ENCODE data around the gene CDC42BPB.

DNA sequence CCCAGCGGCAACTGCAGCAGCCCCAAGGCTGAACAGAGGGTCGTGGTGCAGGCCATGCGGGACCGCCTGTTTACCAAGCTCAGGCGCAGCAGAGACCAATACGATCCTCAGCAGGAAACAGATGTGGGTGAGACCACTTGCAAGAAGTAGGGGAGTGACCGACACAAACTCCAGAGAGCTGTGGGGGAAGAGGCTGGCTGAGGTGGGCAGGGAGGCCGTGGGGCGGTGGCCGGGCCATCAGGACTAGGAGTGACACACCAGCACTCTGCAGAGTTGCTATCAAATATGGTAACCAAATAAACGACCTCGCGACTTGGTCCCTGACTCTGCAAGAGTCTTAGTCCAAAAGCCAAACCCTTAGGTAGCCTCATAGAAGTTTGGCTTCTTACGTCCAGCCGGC, 104.2 kb downstream of the CDC42BPB start:
- TF ChIP-seq, protein P1, sequence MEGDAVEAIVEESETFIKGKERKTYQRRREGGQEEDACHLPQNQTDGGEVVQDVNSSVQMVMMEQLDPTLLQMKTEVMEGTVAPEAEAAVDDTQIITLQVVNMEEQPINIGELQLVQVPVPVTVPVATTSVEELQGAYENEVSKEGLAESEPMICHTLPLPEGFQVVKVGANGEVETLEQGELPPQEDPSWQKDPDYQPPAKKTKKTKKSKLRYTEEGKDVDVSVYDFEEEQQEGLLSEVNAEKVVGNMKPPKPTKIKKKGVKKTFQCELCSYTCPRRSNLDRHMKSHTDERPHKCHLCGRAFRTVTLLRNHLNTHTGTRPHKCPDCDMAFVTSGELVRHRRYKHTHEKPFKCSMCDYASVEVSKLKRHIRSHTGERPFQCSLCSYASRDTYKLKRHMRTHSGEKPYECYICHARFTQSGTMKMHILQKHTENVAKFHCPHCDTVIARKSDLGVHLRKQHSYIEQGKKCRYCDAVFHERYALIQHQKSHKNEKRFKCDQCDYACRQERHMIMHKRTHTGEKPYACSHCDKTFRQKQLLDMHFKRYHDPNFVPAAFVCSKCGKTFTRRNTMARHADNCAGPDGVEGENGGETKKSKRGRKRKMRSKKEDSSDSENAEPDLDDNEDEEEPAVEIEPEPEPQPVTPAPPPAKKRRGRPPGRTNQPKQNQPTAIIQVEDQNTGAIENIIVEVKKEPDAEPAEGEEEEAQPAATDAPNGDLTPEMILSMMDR (IDR thresholded peaks at IDR 0.05; ENCODE audit: low read length): no peak
- no peak for TF ChIP-seq EZH2 (optimal IDR thresholded peaks at IDR 0.05; ENCODE audit: low read depth, low read length)
